PFSK-1 (cell line): ENCODE measurements around the gene NAV2.

ENCODE experiments used
- FOXP2 ChIP-seq: optimal IDR thresholded peaks from 2 replicates; pipeline ENCODE3; 2011; ENCODE audit warnings: borderline replicate concordance, control low read depth, inconsistent platforms; ENCODE audit not compliant: insufficient read depth; ENCODE audit errors: extremely low read length, extremely low read depth
- POLR2AphosphoS5 ChIP-seq: IDR thresholded peaks from 2 replicates; pipeline ENCODE4 v1.6.1; 2012; ENCODE audit warnings: low read depth, mild to moderate bottlenecking, control low read depth, low read length, moderate library complexity
- SIN3A ChIP-seq: IDR thresholded peaks from 2 replicates; pipeline ENCODE4 v1.6.1; 2012; ENCODE audit warnings: mild to moderate bottlenecking, low read length, moderate library complexity, borderline replicate concordance; ENCODE audit not compliant: insufficient read depth
- TAF1 ChIP-seq: IDR thresholded peaks from 2 replicates; pipeline ENCODE4 v1.6.1; 2012; ENCODE audit warnings: low read length, control low read depth, borderline replicate concordance; ENCODE audit not compliant: insufficient read depth
- TF ChIP-seq, protein P1 (sequence below), 2 experiments: IDR thresholded peaks; 2 replicates each; pipeline versions ENCODE4 v1.6.1 to v1.8.0; 2011 to 2012; ENCODE audit warnings: low read depth in 2 of 2, low read length in 2 of 2, control low read depth in 1 of 2, inconsistent platforms in 1 of 2, mild to moderate bottlenecking in 1 of 2, moderate library complexity in 1 of 2; ENCODE audit not compliant: insufficient read depth in 1 of 2

DNA sequence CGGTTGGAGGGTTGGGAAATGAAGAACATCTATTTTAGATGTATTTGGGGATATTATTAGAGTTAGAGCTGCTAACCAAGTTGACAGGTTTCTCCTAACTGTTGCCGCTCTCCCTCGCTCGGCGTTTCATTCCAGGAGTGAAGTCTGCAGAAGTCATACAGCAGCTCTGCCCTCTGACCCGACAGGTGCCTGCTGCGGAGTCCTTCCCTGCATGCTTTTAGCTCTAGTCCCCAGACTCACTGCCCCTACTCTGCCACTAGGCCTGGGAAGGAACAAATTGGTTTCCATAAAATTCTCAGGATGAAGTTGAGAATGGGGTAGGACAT, 322.7 kb downstream of the NAV2 start:
- TF ChIP-seq, protein P1, sequence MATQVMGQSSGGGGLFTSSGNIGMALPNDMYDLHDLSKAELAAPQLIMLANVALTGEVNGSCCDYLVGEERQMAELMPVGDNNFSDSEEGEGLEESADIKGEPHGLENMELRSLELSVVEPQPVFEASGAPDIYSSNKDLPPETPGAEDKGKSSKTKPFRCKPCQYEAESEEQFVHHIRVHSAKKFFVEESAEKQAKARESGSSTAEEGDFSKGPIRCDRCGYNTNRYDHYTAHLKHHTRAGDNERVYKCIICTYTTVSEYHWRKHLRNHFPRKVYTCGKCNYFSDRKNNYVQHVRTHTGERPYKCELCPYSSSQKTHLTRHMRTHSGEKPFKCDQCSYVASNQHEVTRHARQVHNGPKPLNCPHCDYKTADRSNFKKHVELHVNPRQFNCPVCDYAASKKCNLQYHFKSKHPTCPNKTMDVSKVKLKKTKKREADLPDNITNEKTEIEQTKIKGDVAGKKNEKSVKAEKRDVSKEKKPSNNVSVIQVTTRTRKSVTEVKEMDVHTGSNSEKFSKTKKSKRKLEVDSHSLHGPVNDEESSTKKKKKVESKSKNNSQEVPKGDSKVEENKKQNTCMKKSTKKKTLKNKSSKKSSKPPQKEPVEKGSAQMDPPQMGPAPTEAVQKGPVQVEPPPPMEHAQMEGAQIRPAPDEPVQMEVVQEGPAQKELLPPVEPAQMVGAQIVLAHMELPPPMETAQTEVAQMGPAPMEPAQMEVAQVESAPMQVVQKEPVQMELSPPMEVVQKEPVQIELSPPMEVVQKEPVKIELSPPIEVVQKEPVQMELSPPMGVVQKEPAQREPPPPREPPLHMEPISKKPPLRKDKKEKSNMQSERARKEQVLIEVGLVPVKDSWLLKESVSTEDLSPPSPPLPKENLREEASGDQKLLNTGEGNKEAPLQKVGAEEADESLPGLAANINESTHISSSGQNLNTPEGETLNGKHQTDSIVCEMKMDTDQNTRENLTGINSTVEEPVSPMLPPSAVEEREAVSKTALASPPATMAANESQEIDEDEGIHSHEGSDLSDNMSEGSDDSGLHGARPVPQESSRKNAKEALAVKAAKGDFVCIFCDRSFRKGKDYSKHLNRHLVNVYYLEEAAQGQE (IDR thresholded peaks at IDR 0.05; ENCODE audit: insufficient read depth in 1 of 2, low read depth in 2 of 2, low read length in 2 of 2): no peak
- TF ChIP-seq FOXP2: no peak
- TF ChIP-seq SIN3A: no peak
- TF ChIP-seq POLR2AphosphoS5: no peak; the same call in 1 of the 2 replicates
- TF ChIP-seq TAF1: no peak
